GM18507 (cell line): ENCODE data around the gene NDUFS6.

Experiments
- DNase-seq: peaks from one replicate; pipeline ENCODE4 v3.0.0; 2011; ENCODE audit warnings: low read depth; ENCODE audit not compliant: insufficient read length; ENCODE audit errors: extremely low spot score
- FAIRE-seq: peaks from 2 replicates; lab custom pipeline; 2011; peaks lifted over from hg19 to GRCh38; lab: Jason Lieb, UNC

The NDUFS6 gene

DNA sequence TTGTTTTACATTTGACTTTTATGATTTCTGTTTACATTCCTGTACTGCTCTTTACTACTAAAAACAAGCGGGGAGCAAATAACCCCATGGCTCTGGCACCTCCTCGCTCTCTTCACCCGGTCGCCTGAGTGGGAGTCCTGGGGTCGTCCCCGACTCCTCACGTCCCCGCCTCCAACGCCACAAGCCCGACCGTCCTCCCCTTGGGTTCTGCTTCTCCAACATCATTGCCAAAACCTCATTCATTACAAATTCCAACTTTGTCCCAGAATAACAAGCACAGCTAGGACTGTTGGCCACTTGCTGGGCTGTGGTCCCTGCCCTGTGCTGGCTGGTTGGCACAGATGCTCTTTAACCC is 36.6 kb upstream of the NDUFS6 start:
- FAIRE-seq, result no peak

DNA sequence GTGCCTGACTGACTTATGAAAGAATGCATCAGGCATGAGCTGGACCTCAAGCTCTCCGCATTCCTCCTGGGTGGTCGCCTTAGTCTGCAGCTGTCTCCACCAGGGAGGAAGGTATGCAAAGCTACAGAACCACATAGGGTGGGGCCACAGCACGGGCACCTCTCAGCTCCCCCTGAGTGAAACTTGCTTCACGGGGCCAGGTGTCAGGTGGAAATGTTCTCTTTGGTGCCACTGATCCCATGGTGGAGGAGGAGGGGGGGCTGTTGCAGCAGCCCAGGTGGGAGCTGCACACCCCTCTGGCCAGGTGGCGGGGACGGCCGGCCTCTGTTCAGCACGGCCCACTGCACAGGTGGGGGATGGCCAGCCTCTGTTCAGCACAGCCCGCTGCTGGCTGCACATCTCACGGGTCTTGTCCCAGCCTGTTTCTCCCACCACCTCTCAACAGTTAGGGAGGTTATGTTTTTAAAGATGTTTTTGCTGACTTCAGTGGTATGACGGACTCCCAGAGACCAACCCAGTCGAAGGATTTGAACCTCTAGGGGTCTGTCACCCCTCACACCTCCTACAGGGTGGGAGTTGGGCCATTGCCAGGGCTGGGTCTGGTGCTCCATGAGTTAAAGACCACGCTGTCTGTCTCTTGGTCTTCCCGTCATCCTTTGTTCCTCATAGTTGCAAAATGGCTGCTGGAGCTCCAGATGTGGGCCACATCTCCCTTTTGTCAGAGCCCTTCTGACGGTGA is 35.9 kb upstream of the NDUFS6 start:
- DNase-seq, result no peak
- FAIRE-seq, result no peak

More for the DNA sequence above, 36.6 kb upstream of the NDUFS6 start:
- DNase-seq, result no peak

DNA sequence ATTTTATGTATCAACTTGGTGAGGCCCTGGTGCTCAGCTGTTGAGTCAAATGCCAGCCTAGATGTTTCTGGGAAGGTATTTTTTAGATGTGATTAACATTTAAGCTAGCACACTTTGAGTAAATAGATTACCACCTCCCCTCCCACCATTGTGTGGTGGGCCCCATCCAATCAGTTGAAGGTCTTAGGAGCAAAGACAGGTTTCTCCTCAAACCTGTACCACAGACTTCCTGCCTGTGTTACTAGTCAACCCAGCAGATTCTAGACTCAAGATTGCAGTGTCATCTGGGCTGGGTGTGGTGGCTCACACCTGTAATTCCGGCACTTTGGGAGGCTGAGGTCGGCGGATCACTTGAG is 35.3 kb upstream of the NDUFS6 start:
- FAIRE-seq, result no peak

DNA sequence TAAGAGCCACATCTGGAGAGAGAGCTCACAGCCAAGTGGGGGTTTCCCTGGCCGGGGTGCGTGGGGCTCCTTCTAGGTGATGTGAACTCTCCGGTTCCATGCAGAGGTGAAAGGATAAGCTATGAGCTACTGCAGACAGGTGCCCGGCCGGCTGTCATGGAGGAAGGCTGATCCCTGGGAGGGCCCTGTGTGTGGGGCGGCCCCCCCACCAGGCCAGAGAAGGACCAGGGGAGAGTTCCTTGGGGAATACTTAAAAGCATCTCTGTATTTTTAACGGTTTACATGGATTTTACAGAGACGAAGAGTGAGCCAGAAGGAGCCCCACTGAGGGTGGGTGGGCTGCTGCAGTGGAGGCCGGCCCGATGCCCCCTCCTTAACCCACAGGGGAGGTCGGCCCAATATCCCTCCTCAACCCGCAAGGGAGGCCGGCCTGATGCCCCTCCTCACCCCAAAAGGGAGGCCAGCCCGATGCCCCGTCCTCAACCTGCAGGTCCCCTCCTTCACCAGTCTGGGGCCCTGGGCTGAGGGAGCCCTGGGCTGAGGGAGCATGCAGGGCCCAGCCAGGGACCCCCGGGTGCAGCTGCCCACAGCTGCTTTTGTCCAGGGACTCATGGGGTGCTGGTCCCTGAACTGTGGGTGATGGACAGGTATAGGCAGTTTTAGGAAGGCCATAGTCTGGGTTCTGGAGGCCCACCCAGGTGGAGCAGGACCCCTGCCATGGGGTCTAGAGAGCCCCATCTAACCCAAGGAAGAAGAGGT is 33.5 kb upstream of the NDUFS6 start:
- FAIRE-seq, result no peak
- DNase-seq, result no peak

More for the DNA sequence above, 35.3 kb upstream of the NDUFS6 start:
- DNase-seq, result no peak

DNA sequence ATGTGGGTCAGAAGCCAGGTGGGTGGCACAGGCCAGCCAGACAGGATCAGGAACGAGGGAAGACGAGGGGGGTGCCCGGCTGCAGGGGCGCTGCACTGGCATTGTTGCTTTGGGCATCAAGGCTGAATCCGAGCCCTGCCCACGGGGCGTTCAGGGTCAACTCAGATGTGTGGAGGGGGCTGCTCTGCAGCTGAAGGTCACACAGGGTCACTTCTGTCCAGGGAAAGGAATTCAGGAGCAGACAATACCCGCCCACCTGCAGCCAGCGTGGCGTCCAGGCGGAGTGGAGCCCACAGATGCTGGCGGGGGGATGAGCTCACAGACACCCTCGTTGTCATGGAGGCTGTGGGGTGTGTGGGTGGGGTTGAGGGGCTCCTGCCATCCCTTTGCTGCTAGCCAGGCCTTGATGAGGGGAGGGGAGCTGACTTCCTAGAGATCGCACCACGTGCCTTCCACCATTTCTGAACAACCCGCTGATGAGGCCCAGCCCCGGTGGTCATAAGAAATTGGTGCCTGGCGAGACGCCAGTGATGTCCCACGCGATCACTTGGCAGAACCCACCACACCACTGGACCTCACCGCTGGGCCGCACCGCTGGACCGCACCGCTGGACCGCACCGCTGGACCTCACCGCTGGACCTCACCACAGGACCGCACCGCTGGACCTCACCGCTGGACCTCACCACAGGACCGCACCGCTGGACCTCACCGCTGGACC is 32.8 kb upstream of the NDUFS6 start:
- FAIRE-seq, result no peak
- no peak for DNase-seq

DNA sequence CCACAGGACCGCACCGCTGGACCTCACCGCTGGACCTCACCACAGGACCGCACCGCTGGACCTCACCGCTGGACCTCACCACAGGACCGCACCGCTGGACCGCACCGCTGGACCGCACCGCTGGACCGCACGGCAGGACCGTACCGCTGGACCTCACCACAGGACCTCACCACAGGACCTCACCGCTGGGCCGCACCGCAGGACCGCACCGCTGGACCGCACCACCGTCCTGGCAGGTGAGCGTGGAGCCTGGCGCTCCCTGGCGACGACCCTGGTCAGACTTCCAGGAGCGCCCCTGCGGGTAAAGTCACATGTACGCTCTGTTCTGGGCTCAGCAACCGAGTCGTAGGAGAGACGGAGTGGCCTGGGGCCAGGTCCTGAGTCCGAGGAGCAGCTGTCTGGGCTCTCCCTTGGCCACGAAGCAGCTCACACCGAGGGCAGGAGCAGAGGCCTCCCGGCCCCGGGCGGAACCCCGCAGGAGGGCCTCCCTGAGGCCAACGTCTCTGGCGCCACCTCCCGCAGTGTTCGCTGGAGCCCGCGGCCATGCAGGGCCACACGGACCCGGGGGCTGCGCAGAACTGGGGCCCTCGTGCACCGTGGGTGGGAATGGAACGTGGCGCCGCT is 32.1 kb upstream of the NDUFS6 start:
- FAIRE-seq, result no peak
- no peak for DNase-seq

DNA sequence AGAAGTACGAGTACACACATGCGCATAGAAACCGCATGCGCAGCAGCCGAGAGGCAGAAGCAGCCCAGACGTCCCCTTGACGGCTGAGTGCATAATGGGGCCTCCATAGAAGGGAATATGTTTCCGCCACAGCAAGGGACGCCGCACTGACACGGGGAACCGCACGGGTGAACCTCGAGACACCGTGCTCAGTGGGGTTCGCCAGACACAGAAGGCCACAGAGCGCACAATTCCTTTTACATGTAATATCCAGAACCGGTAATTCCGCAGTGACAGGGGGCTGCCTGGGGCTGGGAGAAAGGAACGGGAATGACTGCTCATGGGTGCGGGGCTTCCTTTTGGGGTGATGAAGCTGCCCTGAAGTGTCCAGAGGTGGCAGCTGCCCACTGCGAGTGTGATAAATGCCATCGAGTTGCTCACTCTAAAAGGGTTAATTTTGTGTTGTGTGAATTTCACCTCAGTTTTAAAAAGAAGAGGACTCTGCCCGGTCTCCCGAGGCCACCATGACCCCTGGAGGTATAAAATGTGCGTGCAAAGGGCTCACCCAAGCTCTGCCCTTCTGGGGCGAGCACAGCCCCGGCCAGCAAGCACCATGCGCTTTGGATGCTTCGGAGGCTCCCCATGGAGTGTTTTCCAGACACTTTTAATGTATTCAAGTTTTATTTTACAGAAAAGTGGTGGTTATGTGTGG is 31.3 kb upstream of the NDUFS6 start:
- no peak for FAIRE-seq

DNA sequence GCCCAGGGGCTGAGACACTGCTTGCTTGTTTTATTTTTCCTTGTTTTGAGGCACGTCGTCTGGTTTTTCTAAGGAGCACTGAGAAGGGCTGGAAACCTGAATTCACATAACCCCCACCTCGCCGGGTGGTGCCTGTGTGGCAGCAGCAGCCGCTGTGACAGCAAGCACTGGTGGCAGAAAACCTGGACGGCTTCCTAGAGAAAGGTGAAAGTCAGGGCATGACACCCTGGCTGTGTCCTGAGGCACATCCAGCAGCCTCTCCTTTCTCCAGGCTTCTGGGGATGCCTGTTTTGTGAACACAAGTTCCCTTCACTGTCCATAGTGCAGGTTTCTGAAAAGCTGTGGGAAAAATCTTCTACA is 30.8 kb upstream of the NDUFS6 start:
- FAIRE-seq (no peak), DNase-seq (no peak)

More for the DNA sequence above, 31.3 kb upstream of the NDUFS6 start:
- no peak for DNase-seq

DNA sequence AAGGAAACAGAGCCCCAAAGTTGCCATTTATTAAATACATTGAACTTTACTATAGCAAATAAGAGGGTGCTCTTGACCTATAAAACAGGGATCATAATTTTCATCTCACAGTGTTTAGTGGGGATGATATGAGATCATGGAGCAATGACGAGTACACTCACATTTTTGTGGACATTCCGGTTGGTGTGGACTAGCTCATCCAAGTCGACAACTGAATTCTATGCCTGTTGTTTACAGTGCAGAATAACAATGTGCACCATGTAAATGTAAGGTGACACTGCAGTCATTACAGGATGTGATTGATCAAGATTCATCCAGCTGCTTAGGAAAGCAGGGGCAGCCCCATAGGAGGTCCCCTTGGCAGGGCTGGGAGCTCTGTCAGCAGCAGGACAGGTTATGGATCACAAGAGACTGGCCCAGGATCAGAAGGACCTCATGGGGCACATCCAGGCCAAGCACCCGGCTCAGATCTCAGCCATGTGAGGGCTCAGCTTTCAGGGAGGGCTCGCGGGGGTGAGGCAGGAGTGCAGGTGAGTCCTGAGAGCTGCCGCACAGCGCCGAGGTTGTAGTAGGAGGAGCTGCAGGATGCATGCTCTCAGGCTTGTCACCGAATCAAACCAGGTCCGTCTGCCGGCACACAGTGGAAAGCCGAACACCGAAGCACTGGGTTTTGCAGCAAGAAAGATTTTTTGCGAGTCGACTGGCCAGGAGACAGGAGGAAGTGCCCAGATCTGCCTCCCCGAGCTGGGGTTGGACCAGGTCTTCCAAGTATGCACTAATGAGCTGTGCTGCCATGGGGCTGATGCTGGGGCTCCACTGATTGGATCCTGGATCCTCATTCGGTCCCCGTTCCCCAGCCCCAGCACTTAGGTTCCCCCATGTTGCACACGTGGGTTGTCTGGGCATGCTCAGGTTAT is 29.8 kb upstream of the NDUFS6 start:
- DNase-seq (no peak), FAIRE-seq (no peak)

DNA sequence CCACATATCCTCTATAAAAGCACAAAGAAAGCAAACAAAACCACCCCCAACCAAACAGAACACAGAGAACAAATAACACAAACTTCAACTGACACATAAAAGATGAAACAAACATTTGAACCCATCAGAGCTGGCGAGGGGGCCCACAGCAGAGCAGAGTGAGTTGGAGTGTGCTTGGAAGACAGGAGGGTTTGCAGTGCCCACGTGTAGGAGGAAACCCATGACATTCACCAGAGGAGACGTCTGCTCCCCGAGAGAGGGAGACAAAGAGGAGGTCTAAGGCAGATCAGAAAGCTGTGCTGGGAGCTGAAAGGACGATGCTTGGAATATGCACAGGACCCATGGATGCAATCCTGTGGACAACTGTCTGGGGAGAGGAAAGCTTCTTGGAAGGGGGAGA is 28.6 kb upstream of the NDUFS6 start:
- no peak for FAIRE-seq

DNA sequence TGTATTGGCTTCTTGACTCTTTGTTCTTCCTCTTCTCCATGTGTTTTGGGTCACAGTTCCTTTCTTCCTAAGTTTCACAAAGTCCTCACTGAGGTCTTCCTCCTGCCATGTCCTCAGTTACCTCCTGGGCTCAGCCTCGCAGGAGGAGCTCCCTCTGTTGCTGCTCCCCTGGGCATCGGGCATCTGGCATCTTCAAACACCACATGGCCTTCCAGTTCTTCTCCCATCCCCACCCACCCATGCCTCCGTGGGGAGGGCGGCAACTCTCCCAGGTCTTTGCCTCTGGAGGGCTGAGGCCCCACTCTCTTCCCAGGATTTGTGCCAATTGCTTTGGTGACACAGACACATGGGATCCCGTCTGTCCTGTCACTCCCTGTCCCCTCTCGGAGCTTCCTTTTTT is 24.4 kb upstream of the NDUFS6 start:
- DNase-seq (no peak), FAIRE-seq (no peak)

More for the DNA sequence above, 28.6 kb upstream of the NDUFS6 start:
- DNase-seq, result no peak

DNA sequence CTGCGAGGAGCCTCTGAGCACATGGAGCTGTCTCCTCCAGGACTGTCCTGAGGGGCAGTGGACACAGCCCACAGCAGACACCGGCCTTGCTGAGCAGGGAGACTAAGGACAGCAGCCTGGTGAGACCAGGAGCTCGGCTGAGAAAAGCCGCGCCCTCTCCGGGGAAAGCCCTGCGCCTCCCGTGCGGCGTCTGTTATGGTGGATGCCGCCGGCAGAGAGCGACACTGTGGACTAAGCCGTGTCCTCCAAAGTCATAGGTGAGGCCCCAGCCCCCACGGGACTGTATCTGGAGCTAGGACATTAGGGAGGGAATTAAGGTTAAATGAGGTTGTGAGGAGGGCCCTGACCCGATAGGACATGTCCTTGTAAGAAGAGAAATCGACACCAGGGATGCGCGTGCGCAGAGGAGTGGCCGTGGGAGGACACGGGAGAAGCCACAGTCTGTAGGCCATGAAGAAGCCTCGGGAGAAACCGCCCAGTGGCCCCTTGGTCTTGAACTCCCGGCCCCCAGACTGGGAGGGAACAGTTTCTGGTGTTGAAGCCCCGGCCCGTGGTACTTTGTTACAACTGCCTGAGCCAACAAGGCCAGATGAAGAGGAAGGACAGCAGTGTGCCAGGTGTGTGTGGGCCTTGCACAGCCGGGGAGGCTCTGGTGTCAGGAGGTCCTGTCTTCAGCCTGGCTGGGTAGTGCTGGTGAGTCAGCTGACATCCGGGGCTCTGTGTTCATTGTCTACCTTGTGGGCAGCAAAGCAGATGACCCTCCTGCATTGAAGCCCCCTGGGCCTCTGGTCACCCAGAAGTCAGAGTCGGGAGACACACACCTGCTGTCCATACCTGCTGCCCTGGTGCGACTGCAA is 23.7 kb upstream of the NDUFS6 start:
- DNase-seq, result no peak
- no peak for FAIRE-seq

DNA sequence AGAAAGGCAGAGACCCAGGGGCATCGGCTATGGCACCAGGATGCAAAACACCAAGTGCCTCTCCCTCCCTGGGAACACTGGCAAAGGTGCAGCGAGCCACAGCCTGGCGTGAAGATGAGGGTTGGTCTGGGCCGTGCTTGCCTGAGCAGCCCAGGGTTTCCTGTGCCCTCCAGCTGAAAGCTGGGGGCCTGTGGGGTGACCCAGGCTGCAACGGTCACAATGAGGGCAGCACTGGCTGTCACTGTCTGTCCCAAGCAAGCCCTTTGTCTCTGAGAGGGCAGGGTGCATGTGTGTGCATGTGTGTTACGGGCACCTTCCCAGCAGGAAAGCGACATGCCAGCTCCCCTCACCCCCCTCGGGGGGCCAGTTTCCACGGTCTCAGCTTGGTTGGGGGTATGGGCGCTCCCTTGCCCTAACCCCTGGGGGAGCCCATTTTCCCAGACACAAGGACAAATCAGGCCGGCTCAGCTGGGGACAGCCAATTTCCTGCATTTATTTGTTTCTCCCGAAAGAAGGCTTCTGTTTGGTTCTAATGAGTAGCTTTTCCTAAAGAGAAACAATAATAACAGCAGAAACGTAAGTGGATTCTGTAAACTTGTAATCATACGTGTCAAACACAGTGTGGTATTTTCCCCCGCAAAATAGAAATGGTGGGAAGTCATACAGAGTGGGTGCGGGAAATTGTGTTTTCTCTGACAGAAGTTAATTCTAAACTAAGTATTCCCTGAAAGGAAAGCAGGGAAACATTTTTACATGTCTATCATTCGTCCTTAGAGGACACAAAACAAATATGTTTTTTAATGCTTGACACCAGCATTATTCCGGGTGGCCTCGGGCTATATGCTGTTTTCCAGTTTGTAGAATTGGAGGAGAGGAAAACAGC is 22.8 kb upstream of the NDUFS6 start:
- DNase-seq (no peak), FAIRE-seq (no peak)

DNA sequence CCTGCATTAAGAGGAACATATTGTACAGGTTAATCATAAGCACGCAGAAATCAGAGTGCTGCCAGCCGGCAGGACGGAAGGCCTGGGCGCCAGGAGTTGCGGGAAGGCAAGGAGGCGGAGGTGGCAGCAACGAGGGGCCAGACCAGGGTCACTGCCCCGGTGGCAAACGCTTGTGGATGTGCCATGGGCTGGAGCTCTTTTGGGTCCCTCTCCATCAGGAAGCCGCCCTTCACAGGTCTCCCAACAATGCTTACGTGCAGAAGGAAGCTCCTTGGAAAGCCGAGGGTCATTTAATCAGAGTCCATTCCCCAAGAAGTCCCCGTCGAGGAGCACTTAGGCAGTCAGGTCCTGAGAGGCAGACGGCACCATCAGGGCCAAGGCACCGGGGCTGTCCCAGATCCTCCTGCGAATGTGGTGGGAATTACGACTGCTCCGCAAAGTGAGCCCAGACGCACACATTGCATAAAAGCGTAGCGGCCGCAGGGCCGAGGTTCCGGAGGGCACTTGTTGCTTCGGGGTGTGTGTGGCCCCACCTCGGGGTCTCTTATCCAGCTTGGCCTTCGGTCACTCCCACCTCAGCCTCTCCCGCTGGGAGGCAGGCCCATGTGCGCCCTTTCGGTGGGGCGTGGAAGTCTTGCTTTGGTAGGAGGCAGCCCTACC is 22.1 kb upstream of the NDUFS6 start:
- DNase-seq (no peak), FAIRE-seq (no peak)

DNA sequence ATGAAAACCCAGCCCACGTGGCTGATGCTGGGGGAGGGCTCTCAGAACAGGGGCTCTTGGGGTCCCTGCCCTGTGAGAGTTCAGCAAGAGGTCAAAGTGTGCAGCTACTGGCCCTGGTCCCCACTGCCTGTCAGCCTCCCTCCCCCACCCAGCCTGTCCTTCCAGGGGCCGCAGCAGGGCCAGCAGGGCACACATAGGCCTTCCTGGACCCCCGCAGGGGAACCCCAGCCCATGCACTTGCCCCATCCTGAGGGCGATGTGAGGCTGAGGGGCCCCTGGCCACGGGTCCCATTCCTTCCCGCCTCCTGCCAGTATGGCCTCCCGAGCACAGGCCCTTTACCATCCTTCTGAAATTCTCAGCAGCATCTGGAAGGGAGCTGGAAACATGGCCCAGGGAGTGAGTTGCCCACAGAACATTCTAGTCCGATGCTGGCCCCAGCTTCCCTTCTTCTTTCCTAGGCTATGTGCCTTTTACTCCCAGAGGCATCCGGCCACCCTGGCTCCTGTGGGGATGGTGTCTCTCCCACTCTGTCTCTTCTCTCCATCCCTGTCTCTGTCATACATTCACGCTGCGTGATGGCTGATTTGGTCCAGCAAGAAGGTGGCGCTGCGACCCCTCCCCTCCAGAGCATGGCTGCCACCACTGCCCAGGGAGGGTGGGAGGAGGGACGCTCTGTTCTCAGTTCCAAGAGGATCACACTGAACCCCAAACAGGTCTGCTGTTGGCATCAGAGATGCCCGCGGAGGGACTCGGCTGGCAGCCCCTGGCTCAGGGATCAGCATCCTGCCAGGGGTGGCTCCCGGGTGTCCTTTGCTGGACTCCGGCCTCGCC is 21.2 kb upstream of the NDUFS6 start:
- FAIRE-seq, result no peak

DNA sequence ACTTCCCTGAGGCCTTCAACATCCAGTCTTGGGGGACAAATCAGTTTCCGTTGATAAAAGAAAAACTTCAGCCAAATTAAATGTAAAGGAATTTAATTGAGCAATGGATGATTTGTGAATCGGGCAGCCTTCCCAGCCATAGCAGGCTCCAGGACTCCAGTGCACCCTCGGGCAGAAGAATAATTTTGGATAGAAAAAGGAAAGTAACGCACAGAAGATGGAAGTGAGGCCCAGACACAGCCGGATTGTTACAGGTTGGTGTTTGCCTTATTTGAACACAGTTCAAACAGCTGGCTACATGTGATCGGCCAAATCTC is 20.6 kb upstream of the NDUFS6 start:
- FAIRE-seq, result no peak
- no peak for DNase-seq

More for the DNA sequence above, 21.2 kb upstream of the NDUFS6 start:
- DNase-seq, result no peak
